ENCODE data around the gene PSMA7.
"Not testable (repeated sequence)": the region's sequence is repeated elsewhere in the genome, so short reads cannot be mapped to it uniquely, and the experiment has no call there.

The PSMA7 gene

DNA sequence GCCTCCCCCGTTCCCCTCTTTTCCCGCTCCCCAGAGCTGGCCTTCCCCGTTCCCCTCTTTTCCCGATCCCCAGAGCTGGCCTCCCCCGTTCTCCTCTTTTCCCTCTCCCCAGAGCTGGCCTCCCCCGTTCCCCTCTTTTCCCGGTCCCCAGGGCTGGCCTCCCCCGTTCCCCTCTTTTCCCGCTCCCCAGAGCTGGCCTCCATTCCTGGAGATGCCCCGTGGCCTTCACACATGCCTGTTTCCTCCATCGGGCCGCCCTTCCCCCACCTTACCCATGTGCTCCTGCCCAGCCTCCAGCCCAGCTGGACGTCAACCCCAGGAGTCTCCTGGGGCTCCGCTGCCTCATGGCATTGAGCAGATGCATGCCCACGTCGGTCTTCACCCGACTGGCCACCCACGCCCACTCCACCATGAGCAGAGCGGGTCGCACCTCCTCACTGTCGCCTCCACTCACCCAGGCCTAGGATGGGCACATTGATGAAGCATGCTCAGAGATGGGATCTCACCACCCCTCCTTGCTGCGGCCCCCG is 8.7 kb upstream of the PSMA7 start:
- no peak for DNase-seq

DNA sequence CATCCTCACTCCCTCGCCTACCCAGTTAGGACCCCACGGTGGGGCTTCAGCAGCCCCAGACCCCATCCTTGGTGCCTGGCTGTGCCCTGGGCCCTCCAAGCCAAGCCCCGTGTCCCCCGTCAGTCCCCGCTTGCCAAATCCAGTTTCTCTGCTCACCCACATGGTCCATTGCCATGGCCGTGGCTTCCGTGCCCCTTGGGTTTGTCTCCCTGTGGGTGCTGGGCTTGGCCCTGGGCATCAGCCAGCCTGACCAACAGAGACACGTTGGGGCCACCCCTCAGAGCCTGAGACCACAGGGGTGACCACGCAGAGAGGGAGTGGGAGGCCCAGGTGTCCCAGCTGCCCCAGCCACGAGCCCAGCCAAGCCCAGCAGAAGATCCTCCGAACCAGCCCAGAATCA is 8.0 kb upstream of the PSMA7 start:
- DNase-seq = no peak

DNA sequence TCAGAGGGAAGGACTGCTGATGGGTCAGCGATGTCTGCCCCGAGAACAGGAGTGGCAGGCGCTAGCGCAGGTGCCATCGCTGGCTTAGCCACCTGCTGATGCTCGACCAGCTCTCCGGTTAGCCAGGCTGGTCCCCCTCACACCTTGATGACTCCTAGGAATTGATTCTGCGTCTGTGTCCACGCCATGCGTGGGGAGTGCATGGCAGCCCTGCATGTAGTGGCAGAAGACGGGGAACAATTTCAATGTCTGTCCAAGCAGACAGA is 7.0 kb upstream of the PSMA7 start:
- DNase-seq = no peak

DNA sequence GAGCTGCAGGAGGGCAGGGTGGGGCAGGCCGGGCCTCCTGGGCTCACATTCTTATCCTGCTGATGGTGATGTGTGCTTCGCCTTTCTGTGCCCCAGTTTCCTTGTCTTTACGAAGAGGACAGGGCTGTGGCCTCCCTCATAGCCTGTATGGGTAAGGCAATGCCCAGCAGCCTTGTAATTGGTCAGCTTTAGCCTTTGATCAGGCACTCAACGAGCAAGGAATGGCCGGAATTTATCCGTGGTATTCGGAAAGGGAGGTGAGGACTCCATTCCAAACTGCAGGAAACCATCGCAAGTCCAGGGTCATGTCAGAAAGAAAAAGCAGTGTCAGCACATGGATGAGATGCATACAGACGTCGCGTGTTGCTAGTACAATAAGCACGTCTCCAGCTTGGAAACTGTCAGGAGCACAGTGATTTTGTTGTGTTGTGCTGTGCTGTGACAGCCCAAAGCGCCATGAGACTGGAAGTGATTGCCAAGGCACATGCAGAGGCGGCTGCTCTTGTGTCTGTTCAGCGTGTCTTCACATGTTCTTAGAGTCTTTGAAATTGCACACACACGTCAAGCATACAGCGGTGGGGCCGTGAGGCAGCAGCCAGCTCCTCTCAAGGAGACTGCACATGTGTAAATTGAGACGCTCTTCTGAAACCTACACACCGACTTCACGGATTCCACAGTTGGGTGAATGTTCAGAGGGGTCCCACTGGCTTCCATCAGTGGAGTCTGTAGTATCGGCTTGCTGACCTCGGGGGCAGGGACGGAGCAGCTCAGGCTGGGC is 6.5 kb upstream of the PSMA7 start:
- no peak for DNase-seq

DNA sequence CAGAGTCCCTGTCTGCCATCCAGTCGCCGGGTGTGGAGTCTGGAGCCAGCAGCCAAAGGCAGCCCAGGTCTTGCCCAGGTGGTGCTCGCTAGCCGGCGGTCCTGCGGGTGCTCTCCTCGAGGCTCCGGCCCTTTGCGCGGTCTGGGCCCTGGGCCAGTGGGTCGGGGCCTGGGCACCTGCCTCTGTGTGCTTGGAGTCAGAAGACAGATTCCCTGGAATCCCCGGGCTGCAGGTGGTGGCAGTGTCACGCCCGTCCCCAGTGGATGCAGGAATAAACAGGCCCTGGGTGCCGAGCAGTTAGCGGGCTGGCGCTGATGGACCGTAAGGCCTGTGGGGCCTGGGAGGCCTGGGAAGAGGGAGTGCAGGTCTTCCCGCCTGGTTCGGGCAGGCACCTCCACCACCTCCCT is 5.7 kb upstream of the PSMA7 start:
- no peak for DNase-seq

DNA sequence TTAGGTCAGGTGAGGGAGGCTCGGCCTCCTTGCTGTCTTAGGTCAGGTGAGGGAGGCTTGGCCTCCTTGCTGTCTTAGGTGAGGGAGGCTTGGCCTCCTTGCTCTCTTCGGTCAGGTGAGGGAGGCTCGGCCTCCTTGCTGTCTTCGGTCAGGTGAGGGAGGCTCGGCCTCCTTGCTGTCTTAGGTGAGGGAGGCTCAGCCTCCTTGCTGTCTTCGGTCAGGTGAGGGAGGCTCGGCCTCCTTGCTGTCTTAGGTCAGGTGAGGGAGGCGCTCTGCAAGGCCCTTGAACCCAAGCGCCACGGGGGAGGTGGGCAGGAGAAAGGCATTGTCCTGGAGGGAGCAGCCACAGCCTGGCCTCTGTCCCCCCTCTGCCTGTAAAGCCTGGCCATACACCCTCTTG is 5.2 kb upstream of the PSMA7 start:
- not testable (repeated sequence) for DNase-seq

DNA sequence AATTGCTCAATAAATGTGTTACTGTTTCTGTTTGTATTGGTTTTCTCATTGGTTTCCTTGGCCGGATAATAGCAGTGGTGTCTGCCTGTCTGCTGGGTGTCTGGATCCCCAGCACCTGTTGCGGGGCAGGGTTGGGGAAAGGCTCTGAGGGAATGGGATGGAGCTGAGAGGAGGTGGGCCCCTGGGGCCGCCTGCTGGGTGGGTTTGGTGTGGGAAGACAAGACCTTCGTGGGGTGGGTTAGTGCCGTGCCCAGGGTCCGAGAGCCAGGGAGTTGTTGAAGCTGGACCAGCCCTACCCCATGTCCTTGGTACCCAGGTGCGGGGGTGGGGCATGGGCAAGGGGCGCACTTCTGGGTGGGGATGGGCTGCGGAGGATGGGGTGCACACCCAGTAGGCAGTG is 4.3 kb upstream of the PSMA7 start:
- no peak for DNase-seq

DNA sequence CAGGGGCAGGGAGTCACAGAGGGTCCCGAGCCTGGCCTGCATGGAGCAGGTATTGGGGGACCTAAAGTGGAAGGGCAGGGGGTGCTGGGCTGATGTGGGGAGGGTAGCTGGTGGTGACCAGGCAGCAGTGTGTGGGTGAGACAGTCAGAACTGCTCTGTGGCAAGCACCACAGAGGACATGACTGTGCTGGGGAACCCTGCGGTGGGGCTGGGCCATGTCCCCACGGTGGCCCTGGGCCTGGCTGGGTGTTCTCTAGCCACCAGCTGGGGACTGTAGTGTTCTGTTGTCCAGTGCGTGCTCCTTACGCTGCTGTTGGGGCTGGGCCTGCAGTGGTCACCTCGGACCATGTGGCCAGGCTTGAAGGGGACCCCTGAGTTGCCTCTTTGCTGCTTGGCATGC is 3.9 kb upstream of the PSMA7 start:
- DNase-seq = no peak

DNA sequence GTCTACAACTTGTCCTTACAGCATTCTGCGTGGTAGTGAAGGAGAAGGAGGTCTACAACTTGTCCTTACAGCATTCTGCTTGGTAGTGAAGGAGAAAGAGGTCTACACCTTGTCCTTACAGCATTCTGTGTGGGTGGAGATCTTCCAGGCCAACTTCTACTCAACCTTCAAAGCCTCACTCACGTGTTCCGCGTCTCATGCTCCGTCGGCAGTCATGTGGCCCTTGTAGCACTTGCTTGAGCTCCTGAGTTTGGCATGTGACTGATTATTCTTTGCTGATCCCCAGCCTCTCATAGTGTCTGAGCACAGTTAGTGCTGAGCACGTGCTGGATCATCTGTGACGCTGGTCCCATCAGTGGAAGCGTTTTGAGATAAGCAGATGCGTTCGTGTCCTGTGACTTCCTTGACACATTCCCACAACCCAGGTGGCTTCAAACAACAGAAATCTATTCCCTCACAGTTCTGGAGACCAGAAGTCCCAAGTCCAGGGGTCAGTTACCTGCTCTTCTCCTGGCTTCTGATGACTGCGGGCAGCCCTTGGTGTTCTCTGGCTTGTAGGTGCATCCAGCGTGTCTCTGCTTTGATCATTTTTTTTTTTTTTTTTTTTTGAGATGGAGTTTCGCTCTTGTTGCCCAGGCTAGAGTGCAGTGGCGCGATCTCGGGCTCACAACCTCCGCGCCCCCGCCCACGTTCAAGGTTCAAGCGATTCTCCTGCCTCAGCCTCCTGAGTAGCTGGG is 3.0 kb upstream of the PSMA7 start:
- no peak for DNase-seq

DNA sequence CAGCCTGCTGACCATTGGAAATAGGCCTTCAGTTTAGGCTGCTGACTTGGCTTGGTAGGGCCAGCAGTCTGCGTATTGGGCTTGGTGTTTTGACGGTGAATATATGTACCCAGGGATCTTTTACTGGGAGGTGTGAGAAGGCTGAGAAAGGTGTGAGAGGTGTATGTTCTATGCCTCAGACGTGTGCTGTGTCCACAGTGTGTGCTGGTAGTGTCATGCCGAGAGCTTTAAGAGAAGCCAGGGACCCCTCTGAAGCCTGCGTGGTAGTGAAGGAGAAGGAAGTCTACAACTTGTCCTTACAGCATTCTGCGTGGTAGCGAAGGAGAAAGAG is 2.5 kb upstream of the PSMA7 start:
- no peak for DNase-seq

DNA sequence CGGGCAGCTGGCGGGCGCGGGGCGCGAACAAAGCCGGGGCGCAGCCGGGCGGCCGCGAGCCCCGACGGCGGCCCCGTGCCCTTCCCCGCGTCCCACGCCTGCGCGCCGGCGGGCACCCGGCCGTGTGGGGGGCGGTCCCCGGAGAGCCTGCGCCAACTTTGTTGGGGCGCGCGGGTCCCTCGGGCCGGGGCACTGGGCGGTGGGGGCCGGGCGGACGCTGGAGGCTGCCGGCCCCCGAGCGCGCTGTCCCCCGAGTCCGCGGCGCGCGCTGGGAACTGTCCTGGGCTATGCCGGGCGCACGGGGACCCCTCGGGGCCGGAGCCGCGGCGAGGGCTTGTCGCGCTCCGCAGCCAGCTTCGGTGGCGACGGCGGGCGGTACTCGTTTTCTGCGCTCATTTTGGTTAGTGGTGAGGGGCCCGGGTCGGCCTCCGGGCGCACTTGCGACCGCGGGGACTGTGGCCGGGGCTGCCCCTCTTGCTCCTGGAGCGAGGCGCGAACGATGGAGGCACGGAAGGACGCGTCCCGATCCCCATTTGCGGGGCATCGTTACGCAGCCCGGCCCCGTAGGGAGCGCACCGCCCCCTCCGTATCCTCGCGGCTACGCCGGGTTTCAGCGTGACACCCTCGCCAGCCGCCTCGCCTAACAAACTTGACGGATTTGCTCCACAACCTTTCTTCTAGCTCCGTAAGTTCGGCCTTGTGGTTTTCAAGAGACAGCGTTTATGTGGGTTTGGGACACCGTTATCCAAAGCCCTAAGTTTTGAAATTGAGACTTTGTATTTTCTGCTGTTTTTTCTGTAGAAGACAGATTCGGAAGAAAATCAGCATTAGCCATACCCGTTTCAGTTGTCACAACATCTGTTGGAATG is 997 bp upstream of the PSMA7 start:
- no peak for DNase-seq

DNA sequence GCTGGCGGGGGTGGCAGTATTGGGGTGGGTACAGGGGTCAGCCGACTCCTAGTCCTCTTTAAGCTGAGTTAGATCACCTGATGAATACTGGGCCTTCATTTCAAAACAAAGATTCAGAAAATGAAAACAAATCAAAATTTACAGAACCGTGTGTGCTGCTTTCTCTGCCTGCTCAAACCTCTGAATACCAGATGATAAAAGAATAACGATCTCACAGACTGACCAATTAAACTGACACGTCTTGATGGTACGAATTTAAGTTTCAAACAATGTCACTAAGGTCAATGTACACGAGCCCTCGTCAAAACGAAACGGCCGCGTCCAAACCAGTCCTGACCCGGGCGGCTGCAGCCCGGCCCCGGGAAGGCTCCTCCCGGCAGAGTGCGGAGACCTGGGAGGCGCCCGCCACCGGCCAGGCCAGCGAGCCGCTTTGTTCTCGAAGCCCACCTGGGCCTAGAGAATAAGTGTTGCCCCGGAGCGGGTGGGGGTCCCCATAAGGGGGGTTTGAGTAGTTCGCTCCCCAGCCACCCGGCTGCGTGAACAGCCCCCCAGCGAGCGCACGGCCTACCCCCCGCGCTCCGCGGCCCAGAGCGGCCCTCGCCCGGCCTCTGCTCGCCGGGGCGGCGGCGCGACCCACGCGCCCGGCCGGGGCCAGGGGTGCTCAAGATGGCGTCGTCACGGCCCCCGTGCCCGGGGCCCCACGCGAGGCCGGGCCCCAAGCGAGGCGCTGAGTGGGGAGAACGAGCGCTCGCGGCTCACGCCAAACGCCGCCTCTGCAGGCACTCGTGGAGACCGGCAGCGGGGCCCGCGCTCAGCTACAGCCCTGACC is 728 bp downstream of the PSMA7 start:
- DNase-seq = no peak

DNA sequence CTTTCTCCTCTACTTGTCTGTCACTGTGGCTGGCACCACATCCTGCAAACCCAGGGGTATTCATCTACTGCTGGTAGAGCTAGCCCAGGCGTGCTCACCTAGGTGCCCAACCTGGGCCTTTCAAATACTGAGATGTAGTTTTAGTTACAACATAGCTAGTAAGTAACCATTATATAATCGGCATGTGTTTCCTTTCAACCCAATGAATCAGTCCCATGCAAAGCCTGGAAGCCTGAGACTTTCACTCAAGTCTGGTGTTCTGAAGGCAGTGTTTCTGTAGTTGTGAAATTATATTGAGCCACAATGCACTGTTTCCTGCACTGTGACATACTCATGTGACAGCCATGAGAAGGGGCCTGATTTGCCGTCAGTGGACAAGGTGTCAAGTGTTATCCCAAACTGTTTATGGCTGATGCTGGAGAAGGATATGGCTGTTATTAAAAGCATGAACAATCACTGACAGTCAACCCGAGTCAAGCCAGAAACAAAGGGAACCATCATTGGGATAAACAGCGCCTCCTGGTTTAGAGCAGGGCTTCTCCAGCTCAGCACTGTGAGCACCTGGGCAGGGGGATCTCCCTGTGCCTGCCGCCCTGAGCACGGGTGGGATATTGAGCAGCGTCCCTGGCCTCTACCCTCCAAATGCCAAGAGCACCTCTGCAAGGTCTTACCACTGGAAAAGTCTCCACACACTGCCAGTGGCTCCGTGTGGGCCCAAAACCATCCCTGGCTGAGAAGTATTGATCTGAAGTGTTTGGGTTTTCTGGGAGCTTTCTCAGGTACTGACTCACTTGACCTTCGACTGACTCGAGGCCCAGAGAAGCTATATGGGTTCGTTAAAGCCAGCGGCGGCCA is 1.6 kb downstream of the PSMA7 start:
- DNase-seq = no peak

DNA sequence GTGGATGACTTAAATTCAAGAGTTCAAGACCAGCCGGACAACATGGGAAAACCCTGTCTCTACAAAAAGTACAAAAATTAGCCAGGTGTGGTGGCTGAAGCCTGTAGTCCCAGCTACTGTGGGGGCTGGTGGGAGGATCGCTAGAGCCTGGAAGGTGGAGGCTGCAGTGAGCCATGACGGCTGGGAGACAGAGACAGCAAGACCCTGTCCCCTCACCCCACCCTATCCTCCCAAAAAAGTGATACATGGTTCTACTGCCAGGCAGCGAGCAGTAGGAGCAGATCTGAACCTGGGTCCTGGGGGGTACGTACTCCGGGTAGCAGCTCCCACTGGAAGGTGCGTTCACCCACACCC is 2.2 kb downstream of the PSMA7 start:
- DNase-seq = no peak

DNA sequence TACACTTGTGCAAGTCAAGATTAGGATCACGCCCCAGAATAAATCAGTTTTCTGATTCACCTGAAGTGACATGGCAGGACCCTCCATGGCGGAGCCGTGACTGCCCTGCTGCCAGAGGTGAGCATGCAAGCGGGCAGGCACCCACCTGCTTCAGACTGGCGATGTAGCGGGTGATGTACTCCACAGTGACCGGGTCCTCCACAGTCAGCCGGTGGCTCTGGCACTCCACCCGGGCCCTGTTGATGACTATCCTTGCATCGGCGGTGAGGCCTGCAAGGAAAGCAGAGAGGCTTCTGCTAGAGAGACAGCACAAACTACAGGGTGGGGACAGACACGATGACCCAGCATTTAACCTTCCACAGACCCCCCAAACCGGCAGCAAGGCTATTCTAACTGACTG is 3.6 kb downstream of the PSMA7 start:
- no peak for DNase-seq

DNA sequence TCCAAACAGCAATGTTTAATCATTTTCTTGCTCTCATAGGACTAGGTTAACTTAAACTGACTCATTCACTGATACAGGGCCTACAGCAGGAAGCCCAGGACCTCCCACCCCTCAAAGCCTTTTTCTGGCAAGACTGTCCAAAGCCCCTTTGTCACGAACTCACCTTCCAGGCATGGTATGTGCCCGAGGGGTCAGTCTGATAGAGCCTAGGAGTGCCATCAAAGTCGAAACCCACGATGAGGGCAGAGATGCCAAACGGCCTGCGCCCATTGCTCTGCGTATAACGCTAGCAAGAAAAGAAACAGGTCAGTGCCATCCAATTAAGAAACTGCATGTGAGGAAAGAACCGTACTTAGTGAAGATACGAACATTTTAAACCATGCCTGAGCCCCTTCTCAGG is 4.3 kb downstream of the PSMA7 start:
- no peak for DNase-seq

DNA sequence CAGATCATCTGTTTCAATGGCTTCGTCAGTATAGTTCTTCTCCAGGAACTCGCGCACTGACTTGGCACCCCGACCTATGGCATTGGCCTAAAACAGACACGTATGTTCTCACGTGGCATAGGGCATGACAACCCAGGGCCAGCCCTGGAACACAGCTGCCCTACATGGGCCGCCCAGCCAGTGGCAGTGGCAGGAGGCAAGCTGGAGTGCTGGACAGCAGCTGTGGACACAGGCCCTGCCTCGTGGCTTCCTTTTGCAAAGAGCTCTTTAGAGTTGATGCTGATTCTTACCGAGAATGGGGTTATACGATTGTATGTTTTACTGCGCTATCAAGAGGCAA is 5.0 kb downstream of the PSMA7 start:
- DNase-seq = no peak

DNA sequence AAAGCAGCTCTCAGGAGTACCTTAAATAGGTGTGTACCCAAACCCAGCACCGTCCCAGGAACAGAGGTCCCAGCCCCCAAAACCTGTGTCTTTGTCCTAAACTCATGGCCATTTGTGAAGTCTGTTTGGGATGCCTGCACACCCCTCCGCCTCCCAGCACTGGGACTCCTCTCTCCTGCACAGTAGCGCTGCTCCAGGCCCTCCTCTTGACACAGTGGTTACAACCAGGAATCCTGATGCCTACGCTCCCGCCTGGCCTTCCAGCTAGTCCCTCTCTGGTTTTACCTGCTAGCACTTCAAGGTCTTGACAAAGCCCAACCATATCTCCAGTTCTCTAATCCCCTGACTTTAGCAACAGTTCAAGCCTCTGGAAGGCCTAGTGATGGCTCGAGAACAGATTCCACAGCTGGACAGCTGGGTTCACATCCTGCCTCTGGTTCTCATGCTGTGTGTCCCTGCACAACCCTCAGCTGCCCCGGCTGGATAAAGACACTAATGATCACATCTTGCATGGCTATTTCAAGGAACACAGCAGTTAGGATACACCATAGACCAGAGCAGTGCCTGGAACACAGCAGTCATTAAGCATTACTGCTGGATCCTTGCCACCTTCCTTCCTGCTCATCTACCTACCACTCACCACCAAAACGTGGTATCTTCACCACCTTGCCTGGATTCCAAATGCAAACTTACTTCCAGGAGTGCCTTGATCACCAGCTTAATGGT is 5.6 kb downstream of the PSMA7 start:
- no peak for DNase-seq

DNA sequence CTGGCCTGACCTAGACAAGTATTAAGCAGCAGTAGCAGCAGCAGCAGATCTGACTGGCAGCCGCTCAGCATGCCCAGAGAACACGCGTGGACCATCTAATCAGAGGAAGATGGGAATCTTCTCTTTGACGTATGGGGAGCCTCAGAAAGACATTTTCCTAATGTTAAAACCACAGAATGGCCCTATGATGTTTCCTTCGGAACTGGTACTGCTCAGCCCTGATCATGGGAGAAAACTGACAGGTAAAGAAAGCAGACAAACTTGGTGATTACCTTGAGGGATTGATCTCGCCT is 6.2 kb downstream of the PSMA7 start:
- DNase-seq = no peak

DNA sequence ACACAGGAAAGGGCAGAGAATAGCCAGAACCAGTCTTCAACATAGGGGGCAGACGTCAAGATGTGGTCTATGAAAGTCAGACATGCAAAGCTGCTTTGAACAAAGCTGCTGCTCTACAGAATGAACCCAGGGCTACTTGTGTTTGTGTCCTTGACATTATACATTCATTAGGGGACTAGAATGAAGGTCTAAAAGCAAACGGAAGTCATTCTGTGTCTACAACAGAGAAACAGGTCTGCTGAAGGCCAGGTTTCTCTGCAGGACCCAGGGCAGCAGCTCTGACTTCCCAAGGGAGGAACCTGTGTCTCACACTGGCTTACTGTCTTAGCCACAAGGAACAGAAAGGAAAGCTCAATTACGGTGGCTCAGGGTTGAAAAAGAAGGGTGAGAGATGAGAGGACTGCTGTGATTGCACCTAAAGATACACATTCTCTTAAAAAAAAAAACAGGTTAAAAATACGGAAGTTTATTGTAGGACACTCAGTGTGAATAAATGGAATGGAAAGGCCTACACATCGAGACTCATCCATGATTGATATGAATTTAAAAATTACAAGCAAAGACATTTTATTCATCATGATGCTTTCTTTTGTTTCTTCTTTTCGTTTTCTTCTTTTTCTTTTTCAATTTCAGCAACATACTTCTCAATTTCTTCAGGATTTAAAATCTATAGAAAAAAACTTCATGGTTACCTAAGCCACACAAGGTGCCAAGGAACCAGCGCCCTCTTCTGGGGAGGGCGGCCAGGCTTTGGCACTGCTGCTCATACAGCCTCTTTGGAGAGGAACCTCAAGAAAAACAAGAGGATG is 6.7 kb downstream of the PSMA7 start:
- DNase-seq = no peak

All from cerebellar nuclear complex (tissue), 1 donor.